AG10803 (cell line): Measurements from ENCODE around the gene GALNT9.

Experiments
- DNase-seq: peaks from one replicate; pipeline ENCODE4 v3.0.0; 2010; ENCODE audit warnings: low read depth
- H3K4me3 ChIP-seq: 2 replicates; pipeline ENCODE4 v1.5.1; 2011; ENCODE audit warnings: mild to moderate bottlenecking, low read length, control low read depth
- TF ChIP-seq, protein P1 (sequence below): conservative IDR thresholded peaks from 2 replicates; pipeline ENCODE4 v1.5.1; 2011; ENCODE audit warnings: mild to moderate bottlenecking, low read length, control low read depth, inconsistent platforms

The GALNT9 gene

DNA sequence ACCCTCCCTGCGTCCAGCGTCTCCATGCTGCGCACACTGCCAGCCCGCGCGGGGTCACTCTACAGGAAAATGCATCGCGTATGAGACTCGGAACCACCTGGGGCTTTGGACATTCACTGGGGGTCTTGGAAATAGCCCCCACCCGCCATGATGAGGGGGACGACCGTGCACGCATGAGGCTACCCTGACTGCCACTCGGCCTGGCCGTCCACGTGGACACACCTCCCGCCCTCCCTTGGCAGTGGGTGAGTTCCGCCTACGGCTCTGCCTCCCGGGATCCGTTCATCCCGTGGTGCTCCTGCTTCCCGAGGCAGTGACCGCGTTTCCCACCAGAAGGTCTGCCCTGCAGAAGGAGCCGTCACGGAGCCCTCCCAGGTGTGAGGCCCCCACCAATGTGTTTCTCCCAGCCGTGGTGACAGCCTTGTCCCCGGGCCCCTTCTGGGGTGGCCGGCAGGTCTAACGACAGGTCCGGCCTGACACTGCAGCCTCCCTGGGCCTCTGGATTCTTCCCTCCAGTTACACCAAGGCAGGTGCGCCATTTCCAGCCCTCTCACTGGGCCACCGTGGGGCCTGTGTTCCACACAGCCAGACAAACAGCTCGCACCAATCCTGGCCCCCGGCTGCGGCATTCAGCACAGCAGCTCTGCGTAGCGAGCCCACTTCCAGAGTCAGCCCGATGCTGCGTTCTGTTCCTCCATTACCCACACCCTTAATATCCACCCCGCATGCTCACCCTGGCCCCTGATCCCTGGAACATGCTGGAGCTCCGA, 11.1 kb upstream of the GALNT9 start:
- H3K4me3 ChIP-seq, result no peak overlapping the region
- no peak for DNase-seq
- TF ChIP-seq, protein P1, sequence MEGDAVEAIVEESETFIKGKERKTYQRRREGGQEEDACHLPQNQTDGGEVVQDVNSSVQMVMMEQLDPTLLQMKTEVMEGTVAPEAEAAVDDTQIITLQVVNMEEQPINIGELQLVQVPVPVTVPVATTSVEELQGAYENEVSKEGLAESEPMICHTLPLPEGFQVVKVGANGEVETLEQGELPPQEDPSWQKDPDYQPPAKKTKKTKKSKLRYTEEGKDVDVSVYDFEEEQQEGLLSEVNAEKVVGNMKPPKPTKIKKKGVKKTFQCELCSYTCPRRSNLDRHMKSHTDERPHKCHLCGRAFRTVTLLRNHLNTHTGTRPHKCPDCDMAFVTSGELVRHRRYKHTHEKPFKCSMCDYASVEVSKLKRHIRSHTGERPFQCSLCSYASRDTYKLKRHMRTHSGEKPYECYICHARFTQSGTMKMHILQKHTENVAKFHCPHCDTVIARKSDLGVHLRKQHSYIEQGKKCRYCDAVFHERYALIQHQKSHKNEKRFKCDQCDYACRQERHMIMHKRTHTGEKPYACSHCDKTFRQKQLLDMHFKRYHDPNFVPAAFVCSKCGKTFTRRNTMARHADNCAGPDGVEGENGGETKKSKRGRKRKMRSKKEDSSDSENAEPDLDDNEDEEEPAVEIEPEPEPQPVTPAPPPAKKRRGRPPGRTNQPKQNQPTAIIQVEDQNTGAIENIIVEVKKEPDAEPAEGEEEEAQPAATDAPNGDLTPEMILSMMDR, result no peak

DNA sequence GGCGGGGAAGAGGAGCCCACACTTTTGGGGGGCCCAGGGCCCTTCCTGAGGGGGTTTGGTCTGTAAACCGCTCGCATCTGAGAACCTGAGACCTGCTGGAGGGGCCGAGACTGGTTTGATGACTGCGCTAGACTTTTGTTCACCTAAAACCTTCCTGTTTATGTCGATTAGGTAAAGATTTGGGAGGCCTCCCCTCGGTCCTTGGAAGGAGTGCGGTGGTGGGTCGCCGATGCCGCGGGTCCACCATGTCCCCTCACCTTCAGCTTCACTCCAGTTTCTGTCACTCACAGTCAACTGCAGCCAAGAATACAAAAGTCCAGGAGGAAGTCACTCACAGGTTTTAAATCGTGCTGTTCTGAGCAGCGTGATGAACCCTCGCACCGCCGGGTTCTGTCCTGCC, 10.5 kb upstream of the GALNT9 start:
- H3K4me3 ChIP-seq, result no peak overlapping the region
- no peak for DNase-seq
- TF ChIP-seq, protein P1, result no peak

DNA sequence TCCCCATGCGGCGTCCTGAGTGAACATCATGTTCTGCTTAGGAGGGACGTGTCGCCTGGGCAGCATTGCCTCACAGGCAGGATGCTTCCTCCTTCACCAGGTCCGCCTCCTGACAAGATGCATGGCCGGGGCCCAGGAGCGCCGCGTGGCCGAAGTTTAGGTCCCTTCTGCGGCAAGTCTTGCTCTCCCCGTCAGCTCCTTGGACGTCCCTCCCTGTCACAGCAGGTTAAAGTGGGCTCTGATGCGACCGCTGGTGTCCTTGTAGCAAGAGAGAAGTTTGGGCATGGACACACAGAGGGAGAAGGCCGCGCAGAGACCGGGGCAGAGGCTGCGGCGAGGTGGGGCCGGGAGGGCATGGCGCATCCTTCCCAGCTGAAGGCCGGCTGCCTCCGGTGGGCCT, 9.4 kb upstream of the GALNT9 start:
- H3K4me3 ChIP-seq, result no peak overlapping the region
- DNase-seq, result no peak
- TF ChIP-seq, protein P1, result no peak

DNA sequence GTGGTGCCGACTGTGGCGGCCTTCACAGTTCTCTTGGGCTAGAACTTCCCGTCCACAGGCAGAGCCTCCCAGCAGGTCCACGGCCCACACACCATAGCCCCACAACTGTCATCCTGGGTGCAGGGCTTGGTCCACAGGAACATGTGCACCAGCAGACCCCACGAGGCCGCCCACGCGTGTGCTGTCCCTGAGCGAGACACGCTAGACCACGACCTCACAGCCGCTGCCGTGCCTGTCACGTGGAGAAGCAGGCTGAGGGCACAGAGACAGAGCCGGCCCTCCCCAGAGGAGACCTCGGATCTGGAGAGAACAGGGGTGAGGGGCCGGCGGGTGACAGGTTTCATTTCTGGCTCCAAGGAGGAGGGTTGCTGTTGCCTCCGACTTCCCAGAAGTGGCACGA, 8.9 kb upstream of the GALNT9 start:
- TF ChIP-seq, protein P1, result no peak
- no peak overlapping the region for H3K4me3 ChIP-seq
- no peak for DNase-seq

DNA sequence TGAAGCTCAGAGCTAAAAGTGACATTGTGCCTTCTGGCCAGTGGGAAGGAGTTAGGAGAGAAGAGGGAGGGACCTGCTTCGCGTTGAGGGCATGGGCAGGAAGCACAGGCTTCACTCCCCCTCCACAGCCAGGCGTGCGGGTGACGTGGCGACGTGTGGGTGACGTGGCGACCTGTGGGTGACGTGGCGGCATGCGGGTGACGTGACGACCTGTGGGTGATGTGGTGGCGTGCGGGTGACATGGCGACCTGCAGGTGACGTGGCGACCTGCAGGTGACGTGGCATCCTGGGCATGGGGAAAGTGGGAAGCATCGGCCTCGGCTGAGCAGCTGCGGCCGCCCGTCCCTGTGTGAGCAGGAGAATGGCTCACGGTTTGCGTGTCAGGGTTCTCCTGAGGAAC, 8.2 kb upstream of the GALNT9 start:
- H3K4me3 ChIP-seq, result no peak overlapping the region
- TF ChIP-seq, protein P1, result no peak
- no peak for DNase-seq

DNA sequence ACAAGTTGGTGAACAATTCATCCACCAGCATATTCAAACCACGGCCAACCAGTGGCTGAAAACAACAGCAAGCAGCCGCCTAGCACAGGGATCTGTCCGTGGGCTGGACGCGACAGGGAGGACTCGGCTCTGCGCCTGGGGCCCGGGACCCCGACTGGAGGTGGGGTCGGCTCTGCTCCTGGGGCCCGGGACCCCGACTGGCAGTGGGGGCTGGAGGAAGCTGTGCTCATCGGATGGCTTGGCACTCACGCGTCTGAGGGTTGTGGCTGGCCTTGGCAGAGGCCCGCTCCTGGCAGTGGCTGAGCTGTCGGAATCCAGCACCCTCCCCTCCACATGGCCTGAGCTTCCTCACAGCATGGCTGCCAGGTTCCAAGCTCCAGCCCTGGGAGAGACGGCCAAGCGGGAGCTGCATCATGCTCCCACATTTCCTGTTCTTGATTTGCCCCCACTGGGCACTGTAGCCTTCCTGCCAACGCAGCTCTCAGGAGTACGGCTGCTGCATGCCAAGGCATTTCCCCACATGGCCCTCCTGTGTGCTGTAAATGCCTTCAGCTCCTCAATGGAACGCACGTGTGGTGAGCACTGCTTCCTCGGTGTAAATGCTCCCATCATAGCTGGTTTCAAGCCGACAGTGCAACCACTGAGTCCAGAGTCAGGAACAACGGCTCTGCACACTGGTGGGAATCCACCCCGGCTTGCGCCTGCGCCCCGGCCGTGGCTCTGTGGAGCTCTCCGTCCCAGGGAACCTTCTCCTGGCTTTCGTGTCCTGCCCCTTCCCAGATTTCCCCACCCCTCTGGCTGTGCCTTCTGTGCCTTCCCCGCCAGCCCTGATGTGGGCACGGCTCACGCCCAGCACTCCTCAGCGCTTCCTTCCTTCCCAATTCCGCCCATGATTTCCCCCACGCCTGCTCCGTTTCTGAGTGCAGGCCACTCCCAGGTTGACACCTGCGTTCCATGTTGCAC, 7.3 kb upstream of the GALNT9 start:
- H3K4me3 ChIP-seq, result no peak overlapping the region
- TF ChIP-seq, protein P1, result no peak
- DNase-seq, result no peak
